HPDE6-E6E7 (cell line): ENCODE measurements around the gene CEP44.
A peak's percentile ranks its signal among the peaks of the same experiment; 100 is the strongest.
"Not testable (repeated sequence)": the region's sequence is repeated elsewhere in the genome, so short reads cannot be mapped to it uniquely, and the experiment has no call there.

ENCODE experiments used
- DNase-seq: peaks from one replicate; pipeline ENCODE4 v3.0.0; 2011; ENCODE audit warnings: missing footprints; ENCODE audit errors: extremely low spot score

The CEP44 gene

GRCh38 chr4:174278467-174278866 is 5.2 kb upstream of the CEP44 start:
- no peak for DNase-seq

GRCh38 chr4:174279433-174280155 is 4.1 kb upstream of the CEP44 start:
- DNase-seq = no peak

GRCh38 chr4:174281182-174281737 is 2.5 kb upstream of the CEP44 start:
- DNase-seq = no peak

- DNase-seq = no peak
These were observed 1.8 kb upstream of the CEP44 start for GRCh38 chr4:174281901-174282300.

GRCh38 chr4:174282836-174283506 is 740 bp upstream of the CEP44 start:
- DNase-seq = peak; percentile 89

GRCh38 chr4:174284487-174284886 is 776 bp downstream of the CEP44 start:
- no peak for DNase-seq

- no peak for DNase-seq
These were observed 3.2 kb downstream of the CEP44 start for GRCh38 chr4:174286870-174287269.

- DNase-seq = no peak
These were observed 8.8 kb downstream of the CEP44 start for GRCh38 chr4:174292473-174292872.

GRCh38 chr4:174294641-174295040 is 10.9 kb downstream of the CEP44 start:
- not testable (repeated sequence) for DNase-seq

GRCh38 chr4:174295142-174295541 is 11.4 kb downstream of the CEP44 start:
- not testable (repeated sequence) for DNase-seq

- no peak for DNase-seq
These were observed 20.0 kb downstream of the CEP44 start for GRCh38 chr4:174303687-174304086.

- DNase-seq = no peak
These were observed 21.0 kb downstream of the CEP44 start for GRCh38 chr4:174304664-174305063.

GRCh38 chr4:174305961-174306360 is 22.2 kb downstream of the CEP44 start:
- no peak for DNase-seq

- DNase-seq = no peak
These were observed 24.0 kb downstream of the CEP44 start for GRCh38 chr4:174307694-174308093.

- no peak for DNase-seq
These were observed 29.3 kb downstream of the CEP44 start for GRCh38 chr4:174312993-174313392.

GRCh38 chr4:174314274-174314673 is 30.6 kb downstream of the CEP44 start:
- no peak for DNase-seq

- DNase-seq = peak; percentile 34
These were observed 31.1 kb downstream of the CEP44 start for GRCh38 chr4:174314770-174315169.

- DNase-seq = peak; percentile 9
These were observed 32.8 kb downstream of the CEP44 start for GRCh38 chr4:174316546-174316945.

- DNase-seq = no peak
These were observed 33.2 kb downstream of the CEP44 start for GRCh38 chr4:174316954-174317353.

GRCh38 chr4:174317531-174317930 is 33.8 kb downstream of the CEP44 start:
- no peak for DNase-seq

- no peak for DNase-seq
These were observed 35.4 kb downstream of the CEP44 start for GRCh38 chr4:174318829-174319764.
